HCT116 (cell line): ENCODE measurements around the gene GPR146. TPM values are rescaled to one million over a fixed set of nuclear protein-coding genes. Genes with fewer than 3 reads are reported as not detected.

ENCODE experiments used
- ATAC-seq: fragments of 200-7000 bp; cut with Tn5 transposase; 2 replicates; pipeline ENCODE4 v1.9.1; 2020; ENCODE audit warnings: mild to moderate bottlenecking, moderate library complexity
- BruUV-seq: library from RNA; stranded (reverse); fragments of 400-500 nt; replicated peaks from 2 replicates; lab custom pipeline; 2021; lab: Mats Ljungman, UMichigan
- CTCF ChIA-PET: fragments of 300-600 bp; sonication (Branson Sonifier 250); formaldehyde crosslinking; loops from one replicate; lab custom pipeline; 2021; ENCODE audit warnings: antibody characterized with exemption; lab: Charles Lee
- POLR2A ChIA-PET: fragments of 300-600, 350-600 bp; sonication (Branson Sonifier 250); formaldehyde crosslinking; loops from one replicate; lab custom pipeline; 2021; ENCODE audit warnings: antibody characterized with exemption; lab: Charles Lee
- RAD21 ChIA-PET, 2 experiments: fragments of 300-600 bp; sonication (Branson Sonifier 250); formaldehyde crosslinking; loops; one replicate each; lab custom pipeline; 2023; ENCODE audit warnings: low total read pairs in 2 of 2; ENCODE audit not compliant: uncharacterized antibody in 2 of 2, unreplicated experiment in 2 of 2, low non-redundant PET in 1 of 2; lab: Charles Lee
- DNase-seq: peaks from one replicate; pipeline ENCODE4 v3.0.0-alpha.2; 2010; ENCODE audit warnings: low read depth, low spot score
- H2AFZ ChIP-seq: fragments of 200-600 bp; shearing (Covaris generic), sonication (generic); 2 replicates; pipeline ENCODE4 v1.6.1; 2017; ENCODE audit warnings: low read depth, mixed run types, mixed read lengths, antibody characterized with exemption, low read length; ENCODE audit not compliant: poor library complexity, severe bottlenecking
- H3K27ac ChIP-seq: 2 replicates; pipeline ENCODE4 v1.5.1; 2012; ENCODE audit warnings: low read depth, low read length
- H3K27me3 ChIP-seq: fragments of 200-600 bp; sonication (generic); 2 replicates; pipeline ENCODE4 v1.6.1; 2016; ENCODE audit warnings: mixed run types, low read length, mixed read lengths; ENCODE audit not compliant: insufficient read depth
- H3K36me3 ChIP-seq, 2 experiments: fragments of 200-500 bp in 1 of 2; fragments of 200-600 bp in 1 of 2; sonication (Bioruptor generic) in 1 of 2; sonication (generic) in 1 of 2; 2 replicates each; pipeline versions ENCODE4 v1.5.1 to v1.6.1; 2014 to 2016; ENCODE audit warnings: low read length in 2 of 2, inconsistent platforms in 1 of 2, mixed read lengths in 1 of 2, mixed run types in 1 of 2; ENCODE audit not compliant: insufficient read depth in 2 of 2, control insufficient read depth in 1 of 2
- H3K4me1 ChIP-seq, 2 experiments: fragments of 200-600 bp in 1 of 2; sonication (generic) in 1 of 2; 2 replicates each; pipeline versions ENCODE4 v1.5.1 to v1.6.1; 2012 to 2017; ENCODE audit warnings: low read length in 2 of 2, inconsistent platforms in 1 of 2, mild to moderate bottlenecking in 1 of 2, mixed read lengths in 1 of 2, mixed run types in 1 of 2, moderate library complexity in 1 of 2; ENCODE audit not compliant: insufficient read depth in 2 of 2, control insufficient read depth in 1 of 2
- H3K4me2 ChIP-seq: fragments of 200-600 bp; sonication (generic); 2 replicates; pipeline ENCODE4 v1.6.1; 2017; ENCODE audit warnings: mixed run types, low read length, mixed read lengths
- H3K4me3 ChIP-seq, 2 experiments: fragments of 200-600 bp in 1 of 2; sonication (generic) in 1 of 2; replicated peaks in 1 of 2; 2 replicates each; pipeline ENCODE4 v1.5.1; 2011 to 2016; ENCODE audit warnings: low read length in 2 of 2, control low read depth in 1 of 2, low read depth in 1 of 2, mild to moderate bottlenecking in 1 of 2, mixed read lengths in 1 of 2, mixed run types in 1 of 2
- H3K79me2 ChIP-seq: fragments of 200-600 bp; sonication (generic); 2 replicates; pipeline ENCODE4 v1.6.1; 2017; ENCODE audit warnings: mild to moderate bottlenecking, mixed run types, low read length, moderate library complexity, mixed read lengths; ENCODE audit not compliant: insufficient read depth
- H3K9ac ChIP-seq: fragments of 200-600 bp; sonication (generic); 2 replicates; pipeline ENCODE4 v1.6.1; 2016; ENCODE audit warnings: low read length, mixed read lengths
- H3K9me2 ChIP-seq: fragments of 200-600 bp; sonication (generic), shearing (Covaris generic); 2 replicates; pipeline ENCODE4 v1.6.1; 2017; ENCODE audit warnings: mixed run types, mild to moderate bottlenecking, moderate library complexity; ENCODE audit not compliant: insufficient read depth
- H3K9me3 ChIP-seq, 2 experiments: fragments of 200-500 bp in 1 of 2; fragments of 200-600 bp in 1 of 2; sonication (Bioruptor generic) in 1 of 2; sonication (generic) in 1 of 2; 2 replicates each; pipeline ENCODE4 v1.6.1; 2014 to 2017; ENCODE audit warnings: low read length in 2 of 2, mixed read lengths in 2 of 2, inconsistent platforms in 1 of 2, low read depth in 1 of 2, mild to moderate bottlenecking in 1 of 2, mixed run types in 1 of 2, moderate library complexity in 1 of 2; ENCODE audit not compliant: control insufficient read depth in 1 of 2, insufficient read depth in 1 of 2
- H4K20me1 ChIP-seq: fragments of 200-600 bp; sonication (generic), shearing (Covaris generic); 2 replicates; pipeline ENCODE4 v1.6.1; 2017; ENCODE audit warnings: mixed run types, mild to moderate bottlenecking, moderate library complexity; ENCODE audit not compliant: insufficient read depth
- CBX3 ChIP-seq: IDR thresholded peaks from 2 replicates; pipeline ENCODE4 v1.6.1; 2012; ENCODE audit warnings: low read depth
- EGR1 ChIP-seq: IDR thresholded peaks from 2 replicates; pipeline ENCODE4 v1.6.1; 2012; ENCODE audit warnings: low read depth
- EZH2 ChIP-seq: fragments of 200-600 bp; sonication (generic); IDR thresholded peaks from 2 replicates; pipeline ENCODE4 v1.6.1; 2017; ENCODE audit warnings: antibody characterized with exemption, mixed run types
- EZH2phosphoT487 ChIP-seq: fragments of 200-600 bp; IDR thresholded peaks from 2 replicates; pipeline ENCODE4 v1.6.1; 2018; ENCODE audit warnings: antibody characterized with exemption, borderline replicate concordance
- FOSL1 ChIP-seq: IDR thresholded peaks from 2 replicates; pipeline ENCODE4 v1.6.1; 2012; ENCODE audit warnings: low read depth
- JUND ChIP-seq: IDR thresholded peaks from 2 replicates; pipeline ENCODE4 v1.6.1; 2012
- POLR2A ChIP-seq: IDR thresholded peaks from 2 replicates; pipeline ENCODE4 v1.7.0; 2011; ENCODE audit warnings: borderline replicate concordance; ENCODE audit not compliant: insufficient read depth, insufficient read length; ENCODE audit errors: extremely low read depth
- POLR2AphosphoS5 ChIP-seq: IDR thresholded peaks from 2 replicates; pipeline ENCODE4 v1.6.1; 2011; ENCODE audit warnings: mild to moderate bottlenecking, low read depth, low read length, moderate library complexity
- RAD21 ChIP-seq: IDR thresholded peaks from 2 replicates; pipeline ENCODE4 v1.6.1; 2012; ENCODE audit warnings: low read depth, mild to moderate bottlenecking
- SP1 ChIP-seq: IDR thresholded peaks from 2 replicates; pipeline ENCODE4 v1.6.1; 2012; ENCODE audit warnings: low read depth
- SRF ChIP-seq: IDR thresholded peaks from 2 replicates; pipeline ENCODE4 v1.6.1; 2012; ENCODE audit warnings: low read depth
- YY1 ChIP-seq: IDR thresholded peaks from 2 replicates; pipeline ENCODE4 v1.6.1; 2011; ENCODE audit warnings: low read length, low read depth, moderate library complexity, mild to moderate bottlenecking; ENCODE audit not compliant: insufficient replicate concordance; ENCODE audit errors: extremely low read depth
- ZNF274 ChIP-seq: fragments of 200-500 bp; sonication (Bioruptor generic); IDR thresholded peaks from 2 replicates; pipeline ENCODE4 v1.6.1; 2014; ENCODE audit warnings: mild to moderate bottlenecking, low read depth, low read length, inconsistent platforms
- intact Hi-C: fragments of 100-400 bp; cut with micrococcal nuclease; formaldehyde crosslinking; loops from 2 replicates; pipeline ENCODE4 v1.10.0; 2022
- total RNA-seq: library from RNA; stranded (reverse); gene quantifications from one replicate; pipeline ENCODE4 v1.2.1, GENCODE V29; 2021; ENCODE audit not compliant: unreplicated experiment
- TF ChIP-seq, protein P1 (sequence below): IDR thresholded peaks from 2 replicates; pipeline ENCODE4 v1.6.1; 2012
- TF ChIP-seq, protein P2 (sequence below), 3 experiments: fragments of 200-600 bp in 1 of 3; sonication (generic) in 1 of 3; IDR thresholded peaks in 2 of 3; conservative IDR thresholded peaks in 1 of 3; 2 replicates each; pipeline ENCODE4 v1.5.1; 2012 to 2017; ENCODE audit warnings: low read depth in 2 of 3, low read length in 2 of 3, antibody characterized with exemption in 1 of 3, borderline replicate concordance in 1 of 3, control low read depth in 1 of 3, mild to moderate bottlenecking in 1 of 3, mixed read lengths in 1 of 3, mixed run types in 1 of 3, moderate library complexity in 1 of 3; ENCODE audit not compliant: insufficient read depth in 1 of 3

GPR146 gene
- total RNA-seq, 1 experiment from 2014 or later: 2.4 TPM

DNA sequence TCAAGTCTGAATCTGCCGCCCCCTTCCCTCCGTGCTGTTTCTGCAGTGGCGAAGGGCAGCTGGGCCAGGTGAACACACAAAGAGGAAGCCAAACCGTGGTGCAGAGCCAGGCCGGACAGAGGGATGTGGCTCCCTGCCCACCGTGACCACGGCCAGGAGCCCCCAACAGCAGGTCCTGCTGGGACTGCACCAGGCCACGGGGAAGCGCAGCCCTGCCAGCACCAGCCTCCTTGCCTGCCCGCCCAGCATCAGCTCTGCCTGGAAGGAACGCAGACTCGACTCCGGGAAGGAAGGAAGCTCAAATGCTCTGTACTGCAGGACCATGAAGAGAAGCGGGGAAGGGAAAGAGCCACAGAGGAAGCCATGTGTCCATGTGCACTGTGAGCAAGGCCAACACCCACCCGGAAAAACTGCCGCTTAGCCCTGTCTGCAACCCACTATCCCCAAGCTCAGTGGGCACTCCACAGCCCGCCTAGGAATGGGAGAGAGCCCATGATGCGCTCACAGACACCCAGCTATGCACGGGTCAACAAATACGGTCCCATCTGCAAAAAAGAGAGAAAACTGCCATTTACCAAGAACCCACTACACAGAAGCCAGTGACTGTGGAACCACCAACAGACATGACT is 62.6 kb downstream of the GPR146 start:
- no peak overlapping the region for H2AFZ ChIP-seq
- no peaks in the 10 kb centered on the region for H3K9me3 ChIP-seq
- no peak overlapping the region for H3K9ac ChIP-seq
- CTCF ChIA-PET: no interaction called here
- no peak for TF ChIP-seq POLR2A
- TF ChIP-seq, protein P1, sequence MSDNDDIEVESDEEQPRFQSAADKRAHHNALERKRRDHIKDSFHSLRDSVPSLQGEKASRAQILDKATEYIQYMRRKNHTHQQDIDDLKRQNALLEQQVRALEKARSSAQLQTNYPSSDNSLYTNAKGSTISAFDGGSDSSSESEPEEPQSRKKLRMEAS: no peak
- TF ChIP-seq, all 23 proteins: peak for 0
- ChIA-PET RAD21 (no interaction called here), POLR2A (no interaction called here)
- H4K20me1 ChIP-seq: no peaks in the 10 kb centered on the region
- no peaks in the 10 kb centered on the region for H3K9me2 ChIP-seq
- H3K27me3 ChIP-seq: no peaks in the 10 kb centered on the region
- ATAC-seq (no peak), DNase-seq (no peak)
- H3K79me2 ChIP-seq: peaks cover 43% of the 10 kb centered on the region; the same call in 1 of the 2 replicates
- H3K4me3 ChIP-seq: no peak overlapping the region
- no peak overlapping the region for H3K27ac ChIP-seq
- H3K4me2 ChIP-seq: no peak overlapping the region
- BruUV-seq: no TSS peak
- no peaks in the 10 kb centered on the region for H3K4me1 ChIP-seq
- intact Hi-C loops: no loop called here
- no peaks in the 10 kb centered on the region for H3K36me3 ChIP-seq

DNA sequence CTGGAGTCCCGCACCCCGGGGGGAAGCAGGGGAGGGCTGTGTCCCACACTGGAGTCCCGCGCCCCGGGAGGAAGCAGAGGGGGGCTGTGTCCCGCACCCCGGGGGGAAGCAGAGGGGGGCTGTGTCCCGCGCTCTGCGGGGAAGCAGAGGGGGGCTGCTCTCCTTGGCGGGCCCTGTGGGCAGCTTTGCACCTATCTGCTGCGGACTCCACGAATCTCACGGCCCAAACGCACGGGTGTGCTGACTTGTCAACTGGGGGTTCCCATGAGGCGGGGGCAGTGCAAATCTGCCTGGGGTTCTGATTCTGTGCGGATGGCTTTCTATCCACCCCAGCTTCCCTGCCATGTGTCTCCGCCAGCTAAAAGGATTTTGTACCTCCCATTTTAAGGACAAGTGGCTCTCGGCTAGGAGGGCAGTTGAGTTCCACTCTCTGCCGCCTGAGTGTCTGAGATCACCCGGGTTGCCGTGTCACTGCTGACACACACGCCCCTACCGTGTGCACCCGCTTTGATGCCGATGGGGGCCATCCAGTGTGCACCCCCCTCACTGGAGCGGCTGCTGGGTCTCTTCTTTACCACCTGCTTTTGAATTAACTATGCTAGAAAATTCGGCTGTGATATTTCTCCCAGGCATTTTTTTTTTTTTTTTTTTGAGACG is 64.0 kb downstream of the GPR146 start:
- Histone ChIP-seq H3K27me3 (no peaks in the 10 kb centered on the region), H3K4me3 (no peak overlapping the region), H3K4me1 (no peaks in the 10 kb centered on the region), H2AFZ (no peak overlapping the region), H3K36me3 (0 out of 4 replicates have a peak, but pooled peaks cover 0 to 4% of the 10 kb centered on the region in 2 experiments), H3K79me2 (peaks cover 41% of the 10 kb centered on the region; the same call in 1 of the 2 replicates), H3K9me2 (no peaks in the 10 kb centered on the region), H3K9ac (no peak overlapping the region), H3K27ac (no peak overlapping the region), H3K4me2 (no peak overlapping the region), H3K9me3 (no peaks in the 10 kb centered on the region), H4K20me1 (no peaks in the 10 kb centered on the region)
- TF ChIP-seq, protein P2, sequence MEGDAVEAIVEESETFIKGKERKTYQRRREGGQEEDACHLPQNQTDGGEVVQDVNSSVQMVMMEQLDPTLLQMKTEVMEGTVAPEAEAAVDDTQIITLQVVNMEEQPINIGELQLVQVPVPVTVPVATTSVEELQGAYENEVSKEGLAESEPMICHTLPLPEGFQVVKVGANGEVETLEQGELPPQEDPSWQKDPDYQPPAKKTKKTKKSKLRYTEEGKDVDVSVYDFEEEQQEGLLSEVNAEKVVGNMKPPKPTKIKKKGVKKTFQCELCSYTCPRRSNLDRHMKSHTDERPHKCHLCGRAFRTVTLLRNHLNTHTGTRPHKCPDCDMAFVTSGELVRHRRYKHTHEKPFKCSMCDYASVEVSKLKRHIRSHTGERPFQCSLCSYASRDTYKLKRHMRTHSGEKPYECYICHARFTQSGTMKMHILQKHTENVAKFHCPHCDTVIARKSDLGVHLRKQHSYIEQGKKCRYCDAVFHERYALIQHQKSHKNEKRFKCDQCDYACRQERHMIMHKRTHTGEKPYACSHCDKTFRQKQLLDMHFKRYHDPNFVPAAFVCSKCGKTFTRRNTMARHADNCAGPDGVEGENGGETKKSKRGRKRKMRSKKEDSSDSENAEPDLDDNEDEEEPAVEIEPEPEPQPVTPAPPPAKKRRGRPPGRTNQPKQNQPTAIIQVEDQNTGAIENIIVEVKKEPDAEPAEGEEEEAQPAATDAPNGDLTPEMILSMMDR (IDR thresholded peaks at IDR 0.05 in 2 of 3, conservative IDR thresholded peaks at IDR 0.05 in 1 of 3; ENCODE audit: borderline replicate concordance in 1 of 3, insufficient read depth in 1 of 3, low read depth in 2 of 3, low read length in 2 of 3): no peak
- no peak for TF ChIP-seq ZNF274
- no peak for TF ChIP-seq SP1
- TF ChIP-seq POLR2AphosphoS5: no peak
- TF ChIP-seq EGR1: no peak
- no peak for TF ChIP-seq SRF
- TF ChIP-seq CBX3: no peak
- no peak for TF ChIP-seq FOSL1
- no peak for TF ChIP-seq JUND
- TF ChIP-seq EZH2phosphoT487: no peak
- no peak for TF ChIP-seq EZH2
- no peak for TF ChIP-seq RAD21
- TF ChIP-seq POLR2A: no peak
- no peak for TF ChIP-seq YY1
- TF ChIP-seq, protein P1: no peak
- POLR2A ChIA-PET: no interaction called here
- CTCF ChIA-PET: no interaction called here
- DNase-seq (no peak), ATAC-seq (no peak)
- intact Hi-C loops: no loop called here
- RAD21 ChIA-PET: no interaction called here
- no TSS peak for BruUV-seq
